GM19328 (cell line): ENCODE measurements around the gene CDH4.

Source experiments
- ATAC-seq: cut with Tn5 transposase; IDR thresholded peaks from one replicate; pipeline ENCODE4 v1.9.1; 2021; ENCODE audit warnings: mild to moderate bottlenecking, moderate library complexity; ENCODE audit not compliant: unreplicated experiment

Gene CDH4

GRCh38 chr20:61753987-61754956 lies 502.2 kb downstream of the CDH4 start:
- no peak for ATAC-seq

- no peak for ATAC-seq
Measured at GRCh38 chr20:61754976-61755778, 503.1 kb downstream of the CDH4 start.

- ATAC-seq, result no peak
Measured at GRCh38 chr20:61755971-61756845, 504.1 kb downstream of the CDH4 start.

GRCh38 chr20:61756966-61757677 lies 505.1 kb downstream of the CDH4 start:
- ATAC-seq, result no peak

- no peak for ATAC-seq
Measured at GRCh38 chr20:61757678-61758563, 505.9 kb downstream of the CDH4 start.

- no peak for ATAC-seq
Measured at GRCh38 chr20:61758564-61759200, 506.6 kb downstream of the CDH4 start.

GRCh38 chr20:61759286-61760065 lies 507.4 kb downstream of the CDH4 start:
- no peak for ATAC-seq

- ATAC-seq, result no peak
Measured at GRCh38 chr20:61760321-61760720, 508.3 kb downstream of the CDH4 start.

- ATAC-seq, result no peak
Measured at GRCh38 chr20:61760731-61761130, 508.7 kb downstream of the CDH4 start.

- no peak for ATAC-seq
Measured at GRCh38 chr20:61761453-61762166, 509.5 kb downstream of the CDH4 start.

GRCh38 chr20:61762167-61762710 lies 510.2 kb downstream of the CDH4 start:
- ATAC-seq, result no peak

- no peak for ATAC-seq
Measured at GRCh38 chr20:61762886-61763739, 511.1 kb downstream of the CDH4 start.

GRCh38 chr20:61763740-61764400 lies 511.8 kb downstream of the CDH4 start:
- ATAC-seq, result no peak

- ATAC-seq, result no peak
Measured at GRCh38 chr20:61764471-61765025, 512.5 kb downstream of the CDH4 start.
